Astrocyte (in vitro differentiated cells and primary cell): ENCODE measurements around the gene EMC8.

Experiments
- CTCF ChIP-seq: IDR thresholded peaks from 2 replicates; pipeline ENCODE4 v1.5.1; 2011; ENCODE audit warnings: low read depth, mild to moderate bottlenecking, inconsistent platforms, low read length, moderate library complexity; ENCODE audit not compliant: insufficient read depth
- EZH2 ChIP-seq: IDR thresholded peaks from 2 replicates; pipeline ENCODE4 v1.6.1; 2012; ENCODE audit warnings: mild to moderate bottlenecking, low read length, inconsistent platforms; ENCODE audit not compliant: insufficient read depth

- TF ChIP-seq CTCF = no peak
- no peak for TF ChIP-seq EZH2
Observed at GRCh38 chr16:85798283-85798776, 1.0 kb downstream of the EMC8 start.
